HEK293 (cell line): ENCODE measurements around the gene KPNA5.
"Not testable (repeated sequence)": the region's sequence is repeated elsewhere in the genome, so short reads cannot be mapped to it uniquely, and the experiment has no call there.

Source experiments
- TCF7L2 ChIP-seq: IDR thresholded peaks from 2 replicates; pipeline ENCODE4 v1.6.1; 2011; ENCODE audit warnings: low read depth, mild to moderate bottlenecking, inconsistent platforms, low read length, moderate library complexity, borderline replicate concordance
- ZBTB20 ChIP-seq: fragments of 450-650 bp; formaldehyde crosslinking; IDR thresholded peaks from 2 replicates; pipeline ENCODE4 v1.5.1; 2016; ENCODE audit warnings: missing biosample characterization, missing genetic modification characterization
- ZBTB48 ChIP-seq: fragments of 450-650 bp; formaldehyde crosslinking; IDR thresholded peaks from 2 replicates; pipeline ENCODE4 v1.5.1; 2016; ENCODE audit warnings: missing biosample characterization, missing genetic modification characterization
- ZBTB7A ChIP-seq: fragments of 450-650 bp; formaldehyde crosslinking; IDR thresholded peaks from 2 replicates; pipeline ENCODE4 v1.5.1; 2016; ENCODE audit warnings: low read depth, missing biosample characterization, missing genetic modification characterization
- ZNF114 ChIP-seq: fragments of 450-650 bp; formaldehyde crosslinking; IDR thresholded peaks from 2 replicates; pipeline ENCODE4 v1.5.0; 2017; ENCODE audit warnings: missing biosample characterization, missing genetic modification characterization
- ZNF510 ChIP-seq: fragments of 450-650 bp; formaldehyde crosslinking; IDR thresholded peaks from 2 replicates; pipeline ENCODE4 v1.5.1; 2018; ENCODE audit warnings: mild to moderate bottlenecking, missing genetic modification characterization, missing biosample characterization; ENCODE audit not compliant: insufficient replicate concordance
- ZNF561 ChIP-seq: fragments of 450-650 bp; IDR thresholded peaks from 2 replicates; pipeline ENCODE4 v1.5.1; 2018; ENCODE audit warnings: missing biosample characterization, missing genetic modification characterization, borderline replicate concordance
- TF ChIP-seq, protein P1 (sequence below): fragments of 450-650 bp; formaldehyde crosslinking; IDR thresholded peaks from 2 replicates; pipeline ENCODE4 v1.5.0; 2017; ENCODE audit warnings: missing biosample characterization, missing genetic modification characterization, borderline replicate concordance

- TF ChIP-seq ZNF114; ZNF510 (tag by site-specific recombination); ZBTB20; ZBTB48 (tag by site-specific recombination); ZBTB7A (tag by site-specific recombination); ZNF561; TCF7L2: not testable (repeated sequence)
- TF ChIP-seq, protein P1, sequence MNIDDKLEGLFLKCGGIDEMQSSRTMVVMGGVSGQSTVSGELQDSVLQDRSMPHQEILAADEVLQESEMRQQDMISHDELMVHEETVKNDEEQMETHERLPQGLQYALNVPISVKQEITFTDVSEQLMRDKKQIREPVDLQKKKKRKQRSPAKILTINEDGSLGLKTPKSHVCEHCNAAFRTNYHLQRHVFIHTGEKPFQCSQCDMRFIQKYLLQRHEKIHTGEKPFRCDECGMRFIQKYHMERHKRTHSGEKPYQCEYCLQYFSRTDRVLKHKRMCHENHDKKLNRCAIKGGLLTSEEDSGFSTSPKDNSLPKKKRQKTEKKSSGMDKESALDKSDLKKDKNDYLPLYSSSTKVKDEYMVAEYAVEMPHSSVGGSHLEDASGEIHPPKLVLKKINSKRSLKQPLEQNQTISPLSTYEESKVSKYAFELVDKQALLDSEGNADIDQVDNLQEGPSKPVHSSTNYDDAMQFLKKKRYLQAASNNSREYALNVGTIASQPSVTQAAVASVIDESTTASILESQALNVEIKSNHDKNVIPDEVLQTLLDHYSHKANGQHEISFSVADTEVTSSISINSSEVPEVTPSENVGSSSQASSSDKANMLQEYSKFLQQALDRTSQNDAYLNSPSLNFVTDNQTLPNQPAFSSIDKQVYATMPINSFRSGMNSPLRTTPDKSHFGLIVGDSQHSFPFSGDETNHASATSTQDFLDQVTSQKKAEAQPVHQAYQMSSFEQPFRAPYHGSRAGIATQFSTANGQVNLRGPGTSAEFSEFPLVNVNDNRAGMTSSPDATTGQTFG (tag by site-specific recombination) = not testable (repeated sequence)
Observed at GRCh38 chr6:116686475-116687101, 5.6 kb downstream of the KPNA5 start.
